ENCODE results near the gene PDE8B.

GRCh38 chr5:77424921-77425320 lies 214.4 kb downstream of the PDE8B start:
- no peak for TF ChIP-seq YY1 (IDR thresholded peaks at IDR 0.05)
- no peak for TF ChIP-seq CTCF (IDR thresholded peaks at IDR 0.05; ENCODE audit: low read depth, low read length, missing input control)
- TF ChIP-seq, protein P1, sequence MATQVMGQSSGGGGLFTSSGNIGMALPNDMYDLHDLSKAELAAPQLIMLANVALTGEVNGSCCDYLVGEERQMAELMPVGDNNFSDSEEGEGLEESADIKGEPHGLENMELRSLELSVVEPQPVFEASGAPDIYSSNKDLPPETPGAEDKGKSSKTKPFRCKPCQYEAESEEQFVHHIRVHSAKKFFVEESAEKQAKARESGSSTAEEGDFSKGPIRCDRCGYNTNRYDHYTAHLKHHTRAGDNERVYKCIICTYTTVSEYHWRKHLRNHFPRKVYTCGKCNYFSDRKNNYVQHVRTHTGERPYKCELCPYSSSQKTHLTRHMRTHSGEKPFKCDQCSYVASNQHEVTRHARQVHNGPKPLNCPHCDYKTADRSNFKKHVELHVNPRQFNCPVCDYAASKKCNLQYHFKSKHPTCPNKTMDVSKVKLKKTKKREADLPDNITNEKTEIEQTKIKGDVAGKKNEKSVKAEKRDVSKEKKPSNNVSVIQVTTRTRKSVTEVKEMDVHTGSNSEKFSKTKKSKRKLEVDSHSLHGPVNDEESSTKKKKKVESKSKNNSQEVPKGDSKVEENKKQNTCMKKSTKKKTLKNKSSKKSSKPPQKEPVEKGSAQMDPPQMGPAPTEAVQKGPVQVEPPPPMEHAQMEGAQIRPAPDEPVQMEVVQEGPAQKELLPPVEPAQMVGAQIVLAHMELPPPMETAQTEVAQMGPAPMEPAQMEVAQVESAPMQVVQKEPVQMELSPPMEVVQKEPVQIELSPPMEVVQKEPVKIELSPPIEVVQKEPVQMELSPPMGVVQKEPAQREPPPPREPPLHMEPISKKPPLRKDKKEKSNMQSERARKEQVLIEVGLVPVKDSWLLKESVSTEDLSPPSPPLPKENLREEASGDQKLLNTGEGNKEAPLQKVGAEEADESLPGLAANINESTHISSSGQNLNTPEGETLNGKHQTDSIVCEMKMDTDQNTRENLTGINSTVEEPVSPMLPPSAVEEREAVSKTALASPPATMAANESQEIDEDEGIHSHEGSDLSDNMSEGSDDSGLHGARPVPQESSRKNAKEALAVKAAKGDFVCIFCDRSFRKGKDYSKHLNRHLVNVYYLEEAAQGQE (IDR thresholded peaks at IDR 0.05): no peak
- TF ChIP-seq, protein P2, sequence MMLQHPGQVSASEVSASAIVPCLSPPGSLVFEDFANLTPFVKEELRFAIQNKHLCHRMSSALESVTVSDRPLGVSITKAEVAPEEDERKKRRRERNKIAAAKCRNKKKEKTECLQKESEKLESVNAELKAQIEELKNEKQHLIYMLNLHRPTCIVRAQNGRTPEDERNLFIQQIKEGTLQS (IDR thresholded peaks at IDR 0.05): no peak
- TF ChIP-seq JUND (IDR thresholded peaks at IDR 0.05): no peak
- TF ChIP-seq, protein P3, sequence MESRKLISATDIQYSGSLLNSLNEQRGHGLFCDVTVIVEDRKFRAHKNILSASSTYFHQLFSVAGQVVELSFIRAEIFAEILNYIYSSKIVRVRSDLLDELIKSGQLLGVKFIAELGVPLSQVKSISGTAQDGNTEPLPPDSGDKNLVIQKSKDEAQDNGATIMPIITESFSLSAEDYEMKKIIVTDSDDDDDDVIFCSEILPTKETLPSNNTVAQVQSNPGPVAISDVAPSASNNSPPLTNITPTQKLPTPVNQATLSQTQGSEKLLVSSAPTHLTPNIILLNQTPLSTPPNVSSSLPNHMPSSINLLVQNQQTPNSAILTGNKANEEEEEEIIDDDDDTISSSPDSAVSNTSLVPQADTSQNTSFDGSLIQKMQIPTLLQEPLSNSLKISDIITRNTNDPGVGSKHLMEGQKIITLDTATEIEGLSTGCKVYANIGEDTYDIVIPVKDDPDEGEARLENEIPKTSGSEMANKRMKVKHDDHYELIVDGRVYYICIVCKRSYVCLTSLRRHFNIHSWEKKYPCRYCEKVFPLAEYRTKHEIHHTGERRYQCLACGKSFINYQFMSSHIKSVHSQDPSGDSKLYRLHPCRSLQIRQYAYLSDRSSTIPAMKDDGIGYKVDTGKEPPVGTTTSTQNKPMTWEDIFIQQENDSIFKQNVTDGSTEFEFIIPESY (IDR thresholded peaks at IDR 0.05): no peak
- no peak for TF ChIP-seq RXRA (IDR thresholded peaks at IDR 0.05)
- TF ChIP-seq FOXA1 (IDR thresholded peaks at IDR 0.05): no peak
- no peak for TF ChIP-seq MAX (IDR thresholded peaks at IDR 0.05)
- no peak for TF ChIP-seq RAD21 (IDR thresholded peaks at IDR 0.05)
- TF ChIP-seq HNF4G (IDR thresholded peaks at IDR 0.05): no peak
- no peak for TF ChIP-seq FOXA2 (IDR thresholded peaks at IDR 0.05)
- TF ChIP-seq SP1 (IDR thresholded peaks at IDR 0.05): no peak
- TF ChIP-seq TAF1 (conservative IDR thresholded peaks at IDR 0.05): no peak
